Activated naive CD8-positive, alpha-beta T cell treated with anti-CD3 and anti-CD28 coated beads, Interleukin-2, amount 10 ng/mL, durations not matched to agents 7 days and 5 days (primary cell): ENCODE data around the gene LRSAM1. TPM values are rescaled to one million over a fixed set of nuclear protein-coding genes. Genes with fewer than 3 reads are reported as not detected.

ENCODE experiments used
- ATAC-seq: fragments of 150-1000 bp; cut with Tn5 transposase; one replicate; pipeline ENCODE4 v1.10.0; 2021; ENCODE audit warnings: low read depth, moderate library complexity
- POLR2A ChIA-PET: fragments of 350-600 bp; sonication (Branson Sonifier 250); formaldehyde crosslinking; loops from one replicate; lab custom pipeline; 2021; ENCODE audit warnings: antibody characterized with exemption; lab: Charles Lee
- DNase-seq: peaks from one replicate; pipeline ENCODE4 v3.0.0; 2021
- H3K27ac Mint-ChIP-seq: one replicate; pipeline ENCODE4 v1.8.0; 2022; ENCODE audit warnings: mild to moderate bottlenecking, mixed read lengths
- H3K27me3 Mint-ChIP-seq: one replicate; pipeline ENCODE4 v1.8.0; 2022; ENCODE audit warnings: mild to moderate bottlenecking, moderate library complexity, mixed read lengths
- H3K36me3 Mint-ChIP-seq: one replicate; pipeline ENCODE4 v1.8.0; 2021; ENCODE audit warnings: mild to moderate bottlenecking, mixed read lengths
- H3K4me1 Mint-ChIP-seq: one replicate; pipeline ENCODE4 v1.8.0; 2021; ENCODE audit warnings: mixed read lengths
- H3K4me3 Mint-ChIP-seq: one replicate; pipeline ENCODE4 v1.8.0; 2022; ENCODE audit warnings: mild to moderate bottlenecking, moderate library complexity, mixed read lengths
- H3K9me3 Mint-ChIP-seq: one replicate; pipeline ENCODE4 v1.8.0; 2021; ENCODE audit warnings: mixed read lengths
- total RNA-seq, 2 experiments: library from RNA; stranded (reverse); gene quantifications; one replicate each; pipeline ENCODE4 v1.2.3, GENCODE V29; 2021

Gene LRSAM1
- total RNA-seq, 2 experiments from 2014 or later: 22.4 to 25.5 TPM

DNA sequence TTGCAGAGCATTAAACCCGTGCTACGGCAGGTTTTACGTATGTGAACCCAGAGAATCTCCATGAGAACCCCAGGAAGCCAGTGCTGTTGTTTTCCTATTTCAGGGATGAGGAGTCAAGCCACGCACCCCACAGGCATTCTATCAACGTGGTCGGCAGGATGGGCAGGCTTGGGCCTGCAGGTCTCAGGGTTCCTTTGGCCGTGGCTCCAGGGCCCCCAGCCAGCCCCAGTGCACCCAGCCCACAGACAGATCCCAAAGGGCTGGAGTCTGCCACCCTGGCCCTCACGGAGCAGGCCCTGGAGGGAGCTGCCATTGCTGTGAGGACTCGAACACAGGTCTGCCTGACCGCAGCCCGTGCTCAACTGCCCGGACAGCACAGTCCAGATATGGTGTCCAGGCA lies 83.6 kb downstream of the LRSAM1 start:
- peaks cover 9% of the 10 kb centered on the region for H3K36me3 Mint-ChIP-seq
- no peak for ATAC-seq
- no peak overlapping the region for H3K4me3 Mint-ChIP-seq
- H3K27ac Mint-ChIP-seq: no peak overlapping the region
- no peak for DNase-seq
- H3K9me3 Mint-ChIP-seq: no peaks in the 10 kb centered on the region
- POLR2A ChIA-PET: no interaction called here
- H3K27me3 Mint-ChIP-seq: no peaks in the 10 kb centered on the region
- H3K4me1 Mint-ChIP-seq: peaks cover 4% of the 10 kb centered on the region

DNA sequence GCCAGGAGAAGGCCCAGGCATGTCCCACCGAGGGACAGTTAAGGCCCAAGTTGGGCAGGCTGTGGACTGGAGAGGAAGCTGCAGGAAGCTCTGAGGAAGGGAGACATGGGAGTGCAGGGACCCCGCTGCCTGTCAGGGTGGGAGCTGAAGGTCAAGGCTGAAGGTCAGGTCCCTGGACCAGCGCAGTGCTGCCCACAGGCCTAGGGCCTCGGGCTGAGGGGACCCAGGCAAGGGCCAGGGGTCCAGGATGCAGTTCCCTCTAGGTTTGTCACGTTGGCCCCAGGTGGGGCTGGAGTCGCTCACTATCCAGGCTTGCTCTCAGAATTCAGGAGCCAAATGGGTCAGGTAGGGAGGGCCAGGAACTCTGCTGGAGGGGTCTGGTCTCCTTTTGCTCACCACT lies 84.1 kb downstream of the LRSAM1 start:
- ATAC-seq (no peak), DNase-seq (no peak)
- H3K4me3 Mint-ChIP-seq: no peak overlapping the region
- peaks cover 8% of the 10 kb centered on the region for H3K36me3 Mint-ChIP-seq
- peaks cover 4% of the 10 kb centered on the region for H3K4me1 Mint-ChIP-seq
- no peaks in the 10 kb centered on the region for H3K27me3 Mint-ChIP-seq
- H3K9me3 Mint-ChIP-seq: no peaks in the 10 kb centered on the region
- POLR2A ChIA-PET: no interaction called here
- no peak overlapping the region for H3K27ac Mint-ChIP-seq

DNA sequence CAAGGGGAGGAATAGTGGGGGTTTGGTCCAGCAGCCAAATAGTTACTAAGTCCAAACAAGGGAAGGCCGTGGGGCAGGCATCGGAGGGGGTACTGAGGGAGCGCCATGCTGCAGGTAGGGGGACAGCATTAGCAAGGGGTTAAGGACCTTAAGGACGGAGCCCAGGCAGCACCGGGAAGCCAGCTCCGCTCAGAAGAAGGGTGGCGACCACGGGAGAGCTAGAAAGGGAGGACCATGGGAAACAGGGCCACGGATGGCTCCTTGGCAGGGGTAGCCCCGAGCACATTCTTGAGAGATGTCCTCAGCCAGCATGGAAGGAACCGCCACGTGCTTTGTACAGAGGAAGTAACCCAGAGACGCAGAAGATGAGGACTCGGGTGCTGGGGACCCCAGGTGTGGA lies 84.5 kb downstream of the LRSAM1 start:
- Mint-ChIP-seq H3K4me1 (peaks cover 4% of the 10 kb centered on the region), H3K27ac (peak overlapping the region; percentile 42), H3K27me3 (no peaks in the 10 kb centered on the region), H3K9me3 (no peaks in the 10 kb centered on the region), H3K36me3 (peaks cover 4% of the 10 kb centered on the region), H3K4me3 (no peak overlapping the region)
- POLR2A ChIA-PET: no interaction called here
- ATAC-seq (no peak), DNase-seq (no peak)

DNA sequence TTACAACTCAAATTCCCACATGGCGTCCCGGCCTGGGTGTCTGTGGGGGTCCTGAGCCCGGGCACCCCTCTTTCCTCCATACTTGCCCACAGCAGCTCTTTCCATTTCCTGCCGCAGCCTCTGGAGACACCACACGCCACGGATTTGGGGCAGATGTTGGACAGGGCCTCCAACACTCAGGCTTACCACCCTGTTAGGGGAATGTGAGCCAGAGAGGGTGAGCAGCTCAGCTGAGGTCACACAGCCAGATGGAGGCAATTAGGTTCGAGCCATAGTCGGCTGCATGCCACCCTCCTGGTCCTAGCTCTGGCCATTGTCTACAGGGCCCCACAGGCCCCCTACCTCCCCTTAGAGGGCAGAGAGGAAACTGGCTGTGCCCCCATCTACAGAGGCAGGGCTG lies 85.2 kb downstream of the LRSAM1 start:
- Mint-ChIP-seq H3K27me3 (no peaks in the 10 kb centered on the region), H3K4me1 (peaks cover 6% of the 10 kb centered on the region), H3K36me3 (peaks cover 4% of the 10 kb centered on the region), H3K9me3 (no peaks in the 10 kb centered on the region), H3K27ac (no peak overlapping the region), H3K4me3 (no peak overlapping the region)
- no peak for ATAC-seq
- POLR2A ChIA-PET: interaction anchor here (0.6 kb wide), 1 partner anchor 260 kb away, joined by 5 read pairs; no protein-coding TSS in a partner anchor
- no peak for DNase-seq

DNA sequence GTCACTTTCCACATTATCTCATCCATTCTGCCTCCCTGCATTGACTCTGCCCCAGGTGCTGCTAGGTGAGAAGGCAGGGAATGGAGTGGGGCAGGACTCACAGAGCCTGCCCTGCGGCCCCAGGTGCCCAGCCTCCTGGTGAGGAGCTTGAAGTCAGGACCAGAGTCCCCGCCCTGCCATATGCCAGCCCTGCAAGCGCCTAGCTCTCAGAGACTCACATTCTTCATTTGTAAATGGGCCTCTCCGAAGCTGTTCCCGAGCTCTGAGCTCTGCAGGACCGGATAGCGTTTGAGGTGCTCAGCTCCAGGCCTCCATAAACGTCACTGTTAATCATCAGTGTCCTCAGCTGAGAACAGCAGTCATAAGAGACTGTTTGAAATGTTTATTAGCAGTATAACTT lies 85.7 kb downstream of the LRSAM1 start:
- POLR2A ChIA-PET: interaction anchor here (0.6 kb wide), 1 partner anchor 240 kb away, joined by 8 read pairs; no protein-coding TSS in a partner anchor
- Mint-ChIP-seq H3K9me3 (no peaks in the 10 kb centered on the region), H3K36me3 (no peaks in the 10 kb centered on the region)

DNA sequence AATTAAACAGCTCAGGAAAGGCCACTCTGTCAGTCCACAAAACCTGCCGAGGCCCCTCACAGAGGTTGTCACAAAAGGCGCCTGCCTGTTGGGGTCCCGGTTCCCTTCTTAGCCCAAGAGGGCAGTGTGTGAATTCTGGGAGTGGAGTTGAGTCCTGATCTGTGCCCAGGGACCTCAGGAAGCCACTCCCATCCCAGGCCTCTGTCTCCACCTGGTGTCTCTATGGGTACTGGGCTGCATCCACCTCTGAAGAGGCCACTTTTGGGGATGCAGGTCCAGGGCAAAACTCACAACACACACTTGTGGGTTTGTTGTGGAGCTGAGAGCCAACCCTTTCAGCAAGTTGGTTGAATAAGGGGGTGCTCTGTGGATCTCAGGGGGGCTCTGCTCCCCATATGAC lies 86.5 kb downstream of the LRSAM1 start:
- no peak for DNase-seq
- H3K27me3 Mint-ChIP-seq: no peaks in the 10 kb centered on the region
- H3K27ac Mint-ChIP-seq: no peak overlapping the region
- H3K36me3 Mint-ChIP-seq: no peaks in the 10 kb centered on the region
- H3K4me1 Mint-ChIP-seq: peaks cover 7% of the 10 kb centered on the region
- H3K4me3 Mint-ChIP-seq: no peak overlapping the region
- no peak for ATAC-seq
- H3K9me3 Mint-ChIP-seq: no peaks in the 10 kb centered on the region
- POLR2A ChIA-PET: no interaction called here

More for the DNA sequence above, 85.7 kb downstream of the LRSAM1 start:
- Mint-ChIP-seq H3K4me1 (peaks cover 6% of the 10 kb centered on the region), H3K27ac (no peak overlapping the region), H3K4me3 (no peak overlapping the region), H3K27me3 (no peaks in the 10 kb centered on the region)
- ATAC-seq: no peak
- DNase-seq: no peak

DNA sequence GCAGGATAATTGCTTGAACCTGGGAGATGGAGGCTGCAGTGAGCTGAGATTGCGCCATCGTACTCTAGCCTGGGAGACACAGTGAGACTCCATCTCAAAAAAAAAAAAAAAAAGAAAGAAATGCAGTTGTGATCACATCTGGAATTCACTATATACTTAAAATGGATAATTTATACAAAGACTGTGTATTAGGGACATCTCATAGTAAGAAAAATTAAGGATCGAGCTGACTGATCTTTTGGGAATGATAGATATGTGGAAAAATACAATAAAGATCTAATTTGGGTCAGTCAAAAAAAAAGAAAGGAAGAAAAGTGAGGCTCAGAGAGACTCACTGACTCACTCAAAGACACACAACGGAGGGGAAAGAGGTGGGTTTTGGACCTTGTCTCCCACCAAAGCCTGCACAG lies 87.5 kb downstream of the LRSAM1 start:
- POLR2A ChIA-PET: interaction anchor here (0.6 to 0.7 kb wide), 2 partner anchors 259 to 342 kb away, joined by 3 to 6 read pairs; no protein-coding TSS in a partner anchor
- Mint-ChIP-seq H3K4me1 (peaks cover 13% of the 10 kb centered on the region), H3K36me3 (peaks cover 4% of the 10 kb centered on the region), H3K9me3 (no peaks in the 10 kb centered on the region), H3K27me3 (no peaks in the 10 kb centered on the region), H3K4me3 (no peak overlapping the region), H3K27ac (no peak overlapping the region)
- no peak for DNase-seq
- ATAC-seq: no peak

GRCh38 chr9:127539259-127539981 lies 88.1 kb downstream of the LRSAM1 start:
- Mint-ChIP-seq H3K36me3 (peaks cover 4% of the 10 kb centered on the region), H3K9me3 (no peaks in the 10 kb centered on the region), H3K27me3 (no peaks in the 10 kb centered on the region), H3K4me1 (peaks cover 15% of the 10 kb centered on the region), H3K4me3 (no peak overlapping the region), H3K27ac (no peak overlapping the region)
- POLR2A ChIA-PET: no interaction called here
- DNase-seq: no peak
- no peak for ATAC-seq

DNA sequence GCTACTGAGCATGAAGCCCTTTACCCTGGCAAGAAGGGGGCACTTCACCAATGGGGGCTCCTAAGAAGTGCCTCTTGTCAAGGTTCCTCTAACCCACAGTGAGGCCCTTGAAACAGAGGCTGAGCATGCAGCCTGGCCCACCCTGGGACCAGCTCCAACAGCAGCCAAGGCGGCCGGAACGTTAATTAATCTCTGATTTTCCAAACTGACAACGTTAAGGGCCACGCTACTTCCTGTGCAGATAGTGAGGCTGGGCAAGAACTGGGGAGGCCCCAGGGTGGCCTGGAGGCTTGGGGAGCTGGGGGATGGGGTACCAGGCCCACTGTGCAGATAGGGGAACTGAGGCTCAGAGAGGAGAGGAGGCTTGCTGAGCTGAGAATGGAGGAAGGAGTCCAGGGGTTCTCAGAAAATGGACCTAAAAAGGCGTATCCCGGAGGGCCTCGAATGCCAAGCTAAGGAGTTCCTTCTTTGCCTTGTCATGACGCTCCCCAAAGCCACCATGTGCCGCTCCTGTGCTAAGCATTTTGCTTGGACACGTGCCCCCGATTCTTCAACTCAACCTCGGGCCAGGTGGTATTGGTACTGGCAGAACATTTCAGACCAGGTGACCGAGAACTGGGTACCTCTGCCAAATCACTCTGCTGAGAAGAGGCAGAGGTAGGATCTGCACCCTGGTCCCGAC lies 88.8 kb downstream of the LRSAM1 start:
- Mint-ChIP-seq H3K9me3 (no peaks in the 10 kb centered on the region), H3K27ac (peak overlapping the region; percentile 51), H3K36me3 (peaks cover 4% of the 10 kb centered on the region), H3K4me3 (no peak overlapping the region), H3K4me1 (peaks cover 17% of the 10 kb centered on the region), H3K27me3 (no peaks in the 10 kb centered on the region)
- ATAC-seq (no peak), DNase-seq (no peak)
- POLR2A ChIA-PET: no interaction called here

- H3K27me3 Mint-ChIP-seq: no peaks in the 10 kb centered on the region
- POLR2A ChIA-PET: no interaction called here
- ATAC-seq (no peak), DNase-seq (no peak)
- no peak overlapping the region for H3K27ac Mint-ChIP-seq
- no peaks in the 10 kb centered on the region for H3K9me3 Mint-ChIP-seq
- H3K36me3 Mint-ChIP-seq: peaks cover 4% of the 10 kb centered on the region
- H3K4me3 Mint-ChIP-seq: no peak overlapping the region
- H3K4me1 Mint-ChIP-seq: peaks cover 21% of the 10 kb centered on the region
Observed at GRCh38 chr9:127540664-127541041, 89.3 kb downstream of the LRSAM1 start.

DNA sequence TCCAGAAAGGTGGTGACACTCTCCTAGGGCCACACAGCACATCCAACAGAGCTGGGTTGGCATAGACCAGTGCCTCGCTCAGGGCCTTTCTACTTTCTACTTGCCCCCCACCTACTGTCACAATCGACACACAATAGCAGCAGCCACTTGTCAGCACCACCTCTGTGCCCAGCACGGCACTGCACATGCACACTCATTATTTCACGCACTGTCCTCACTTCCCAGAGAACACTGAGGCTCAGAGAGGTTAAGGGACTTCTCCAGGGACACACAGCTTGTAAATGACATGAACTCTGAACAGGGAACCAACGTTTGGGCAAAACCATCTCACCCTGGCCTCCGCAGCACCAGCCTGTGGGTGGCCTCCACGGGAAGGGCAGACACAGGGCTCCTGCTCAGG lies 89.9 kb downstream of the LRSAM1 start:
- Mint-ChIP-seq H3K27me3 (no peaks in the 10 kb centered on the region), H3K27ac (peak overlapping the region; percentile 25), H3K9me3 (no peaks in the 10 kb centered on the region), H3K4me1 (peaks cover 24% of the 10 kb centered on the region), H3K36me3 (peaks cover 6% of the 10 kb centered on the region), H3K4me3 (no peak overlapping the region)
- no peak for DNase-seq
- ATAC-seq: no peak
- POLR2A ChIA-PET: no interaction called here

GRCh38 chr9:127541865-127542264 lies 90.6 kb downstream of the LRSAM1 start:
- peaks cover 13% of the 10 kb centered on the region for H3K36me3 Mint-ChIP-seq
- POLR2A ChIA-PET: no interaction called here
- no peak overlapping the region for H3K27ac Mint-ChIP-seq
- H3K4me1 Mint-ChIP-seq: peaks cover 30% of the 10 kb centered on the region
- H3K9me3 Mint-ChIP-seq: no peaks in the 10 kb centered on the region
- no peaks in the 10 kb centered on the region for H3K27me3 Mint-ChIP-seq
- no peak for DNase-seq
- no peak overlapping the region for H3K4me3 Mint-ChIP-seq
- no peak for ATAC-seq

GRCh38 chr9:127543221-127543620 lies 91.9 kb downstream of the LRSAM1 start:
- peaks cover 32% of the 10 kb centered on the region for H3K4me1 Mint-ChIP-seq
- DNase-seq: no peak
- POLR2A ChIA-PET: no interaction called here
- H3K9me3 Mint-ChIP-seq: no peaks in the 10 kb centered on the region
- no peaks in the 10 kb centered on the region for H3K27me3 Mint-ChIP-seq
- H3K4me3 Mint-ChIP-seq: no peak overlapping the region
- peaks cover 18% of the 10 kb centered on the region for H3K36me3 Mint-ChIP-seq
- ATAC-seq: no peak
- peak overlapping the region; percentile 52 for H3K27ac Mint-ChIP-seq
